BLaER1 treated with 17β-estradiol and CSF1 and Interleukin-3, amounts not matched to agents 10 nM and 100 nM (cell line): ENCODE data around the gene JAKMIP2.
"Not testable (repeated sequence)": the region's sequence is repeated elsewhere in the genome, so short reads cannot be mapped to it uniquely, and the experiment has no call there.

ENCODE experiments used
- H3K27ac ChIP-seq, 11 experiments: shearing (Covaris generic); formaldehyde crosslinking; 2 replicates each; pipeline ENCODE4 v1.8.1; 2022
- H3K27me3 ChIP-seq, 11 experiments: shearing (Covaris generic); formaldehyde crosslinking; 2 replicates each; pipeline ENCODE4 v1.8.1; 2022
- H3K36me3 ChIP-seq, 11 experiments: shearing (Covaris generic); formaldehyde crosslinking; 2 replicates each; pipeline ENCODE4 v1.8.1; 2022
- H3K4me1 ChIP-seq, 10 experiments: shearing (Covaris generic); formaldehyde crosslinking; 2 replicates each; pipeline ENCODE4 v1.8.1; 2022
- H3K4me2 ChIP-seq, 11 experiments: shearing (Covaris generic); formaldehyde crosslinking; 2 replicates each; pipeline ENCODE4 v1.8.1; 2022
- H3K4me3 ChIP-seq, 10 experiments: shearing (Covaris generic); formaldehyde crosslinking; 2 replicates each; pipeline ENCODE4 v1.8.1; 2022
- H3K9ac ChIP-seq, 11 experiments: shearing (Covaris generic); formaldehyde crosslinking; 2 replicates each; pipeline ENCODE4 v1.8.1; 2022
- H3K9me3 ChIP-seq, 11 experiments: shearing (Covaris generic); formaldehyde crosslinking; replicated peaks in 1 of 11; 2 replicates each; pipeline ENCODE4 v1.8.1; 2022
- H4K20me1 ChIP-seq, 11 experiments: shearing (Covaris generic); formaldehyde crosslinking; 2 replicates each; pipeline ENCODE4 v1.8.1; 2022
- Cebpa-rat ChIP-seq, 11 experiments: shearing (Covaris generic); IDR thresholded peaks; 2 replicates each; pipeline ENCODE4 v1.8.1; 2022

Gene JAKMIP2

DNA sequence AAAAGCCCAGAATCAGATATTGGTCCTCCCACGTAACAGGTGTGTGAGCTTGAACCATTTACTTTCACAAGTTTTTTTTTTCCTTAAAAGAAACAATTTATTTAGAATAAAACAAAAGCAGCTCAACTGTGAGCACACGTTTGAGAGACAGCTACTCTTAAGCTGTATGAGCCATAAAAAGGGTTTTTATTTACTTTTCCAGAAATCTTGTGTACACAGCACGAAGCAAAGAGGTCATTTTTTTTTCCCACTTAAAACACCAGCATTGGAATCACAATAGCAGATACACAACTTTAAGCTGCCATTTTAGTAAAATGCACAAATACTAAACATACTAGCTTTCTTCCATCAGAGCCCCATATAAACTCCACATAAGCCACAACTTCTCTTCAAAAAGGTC, 44.6 kb downstream of the JAKMIP2 start:
- H3K4me3 ChIP-seq, result no peak overlapping the region
- H3K9ac ChIP-seq, result no peak overlapping the region
- H3K27me3 ChIP-seq, result no peaks in the 10 kb centered on the region
- no peak overlapping the region for H3K4me2 ChIP-seq
- peaks cover 0 to 14% (median 7%) of the 10 kb centered on the region in 11 experiments; a peak in 7 of 22 replicates for H3K9me3 ChIP-seq
- H3K27ac ChIP-seq, result no peak overlapping the region
- no peak for TF ChIP-seq Cebpa-rat (IDR thresholded peaks at IDR 0.05)
- H4K20me1 ChIP-seq, result peaks cover 0 to 99% (median 7%) of the 10 kb centered on the region in 11 experiments; a peak in 8 of 22 replicates
- peaks cover 0 to 88% (median 0%) of the 10 kb centered on the region in 11 experiments; a peak in 8 of 22 replicates for H3K36me3 ChIP-seq
- H3K4me1 ChIP-seq, result peaks cover 8 to 61% (median 11%) of the 10 kb centered on the region in 10 experiments; a peak in 19 of 20 replicates

DNA sequence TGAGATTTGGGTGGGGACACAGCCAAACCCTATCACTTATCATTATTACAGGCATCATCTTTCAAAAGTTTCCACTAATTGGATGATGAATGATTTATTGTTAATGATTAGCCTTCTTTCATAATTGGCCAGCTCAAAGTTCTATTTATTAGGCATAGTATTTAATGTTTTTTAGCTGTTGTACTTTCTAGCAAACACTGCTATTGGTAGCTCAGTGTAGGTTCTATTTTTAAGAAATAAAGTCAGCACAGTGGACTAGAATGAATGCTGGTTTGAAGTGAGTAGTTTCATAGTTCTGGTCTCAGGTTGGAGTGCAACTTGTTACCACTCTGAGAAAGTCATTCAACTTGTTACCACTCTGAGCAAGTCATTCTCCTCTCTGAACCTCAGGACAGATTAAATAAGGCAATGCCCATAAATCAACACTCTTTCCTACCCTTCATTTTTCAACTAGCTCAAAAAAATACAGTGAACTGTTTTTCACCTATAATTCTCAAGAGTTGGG, 46.9 kb downstream of the JAKMIP2 start:
- H3K9me3 ChIP-seq, result peaks cover 0 to 14% (median 7%) of the 10 kb centered on the region in 11 experiments; a peak in 7 of 22 replicates
- no peak overlapping the region for H3K9ac ChIP-seq
- H4K20me1 ChIP-seq, result peaks cover 0 to 99% (median 7%) of the 10 kb centered on the region in 11 experiments; a peak in 8 of 22 replicates
- peak overlapping the region in 2 of 11 experiments; percentile 18 to 37; a peak in 1 of 22 replicates for H3K27ac ChIP-seq
- no peaks in the 10 kb centered on the region for H3K27me3 ChIP-seq
- H3K36me3 ChIP-seq, result peaks cover 0 to 92% (median 0%) of the 10 kb centered on the region in 11 experiments; a peak in 8 of 22 replicates
- H3K4me3 ChIP-seq, result no peak overlapping the region
- peaks cover 8 to 67% (median 11%) of the 10 kb centered on the region in 10 experiments; a peak in 19 of 20 replicates for H3K4me1 ChIP-seq
- TF ChIP-seq Cebpa-rat (IDR thresholded peaks at IDR 0.05), result no peak
- peak overlapping the region in 6 of 11 experiments; percentile 22 to 74 (median 51); a peak in 6 of 22 replicates for H3K4me2 ChIP-seq

DNA sequence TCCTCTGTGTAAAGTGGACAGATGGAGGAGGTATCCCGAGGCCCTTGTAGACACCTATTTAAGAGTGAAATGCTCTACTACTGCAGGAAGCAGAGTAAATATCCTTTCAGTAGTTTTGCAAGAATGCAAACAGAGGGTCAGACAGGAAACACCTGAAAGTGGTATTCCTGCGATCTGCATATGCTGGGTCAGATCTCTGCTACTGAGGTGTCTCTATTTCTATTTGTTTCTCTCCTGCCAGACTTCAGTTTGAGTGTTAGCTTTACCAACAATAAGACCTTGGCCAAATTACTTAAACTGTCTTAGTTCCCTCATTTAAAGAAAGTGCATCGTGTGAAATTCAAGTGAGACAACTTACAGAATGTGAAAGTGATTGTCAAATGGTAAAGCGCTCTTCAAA, 47.6 kb downstream of the JAKMIP2 start:
- H3K27me3 ChIP-seq, result no peaks in the 10 kb centered on the region
- no peak overlapping the region for H3K4me3 ChIP-seq
- peak overlapping the region in 8 of 11 experiments; percentile 39 to 74 (median 54); a peak in 16 of 22 replicates for H3K4me2 ChIP-seq

DNA sequence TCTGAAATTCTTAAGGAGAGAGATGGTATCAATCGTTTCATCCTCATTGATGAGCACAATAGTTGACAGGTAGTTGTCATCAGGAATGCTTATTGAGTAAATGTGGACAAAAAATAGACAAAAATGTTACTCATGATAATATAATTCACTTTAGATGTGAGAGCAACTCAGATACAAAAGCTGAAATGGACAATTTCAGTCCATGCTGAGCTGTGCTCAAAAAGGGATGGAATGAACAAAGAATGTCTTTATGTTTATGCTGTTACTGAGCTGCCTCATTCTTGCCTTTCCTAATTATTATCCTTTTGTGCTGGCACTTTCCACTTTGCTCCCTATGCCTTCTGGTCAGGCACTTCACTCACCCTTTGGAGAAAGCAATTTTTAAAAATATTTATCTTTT, 49.5 kb downstream of the JAKMIP2 start:
- TF ChIP-seq Cebpa-rat (IDR thresholded peaks at IDR 0.05), result no peak
- peaks cover 0 to 99% (median 0%) of the 10 kb centered on the region in 11 experiments; a peak in 6 of 22 replicates for H4K20me1 ChIP-seq
- H3K27ac ChIP-seq, result no peak overlapping the region
- peaks cover 8 to 56% (median 11%) of the 10 kb centered on the region in 10 experiments; a peak in 19 of 20 replicates for H3K4me1 ChIP-seq
- peaks cover 0 to 92% (median 0%) of the 10 kb centered on the region in 11 experiments; a peak in 6 of 22 replicates for H3K36me3 ChIP-seq
- H3K4me3 ChIP-seq, result no peak overlapping the region
- H3K27me3 ChIP-seq, result no peaks in the 10 kb centered on the region
- H3K4me2 ChIP-seq, result no peak overlapping the region
- H3K9me3 ChIP-seq, result peaks cover 0 to 14% (median 7%) of the 10 kb centered on the region in 11 experiments; a peak in 7 of 22 replicates
- no peak overlapping the region for H3K9ac ChIP-seq

More for the DNA sequence above, 47.6 kb downstream of the JAKMIP2 start:
- Histone ChIP-seq H3K9me3 (peaks cover 0 to 14% (median 7%) of the 10 kb centered on the region in 11 experiments; a peak in 7 of 22 replicates), H3K9ac (no peak overlapping the region), H3K27ac (peak overlapping the region in 4 of 11 experiments; percentile 18 to 37 (median 30); a peak in 3 of 22 replicates), H4K20me1 (peaks cover 0 to 99% (median 7%) of the 10 kb centered on the region in 11 experiments; a peak in 8 of 22 replicates), H3K36me3 (peaks cover 0 to 92% (median 0%) of the 10 kb centered on the region in 11 experiments; a peak in 8 of 22 replicates), H3K4me1 (peaks cover 8 to 67% (median 11%) of the 10 kb centered on the region in 10 experiments; a peak in 19 of 20 replicates)
- no peak for TF ChIP-seq Cebpa-rat (IDR thresholded peaks at IDR 0.05)

DNA sequence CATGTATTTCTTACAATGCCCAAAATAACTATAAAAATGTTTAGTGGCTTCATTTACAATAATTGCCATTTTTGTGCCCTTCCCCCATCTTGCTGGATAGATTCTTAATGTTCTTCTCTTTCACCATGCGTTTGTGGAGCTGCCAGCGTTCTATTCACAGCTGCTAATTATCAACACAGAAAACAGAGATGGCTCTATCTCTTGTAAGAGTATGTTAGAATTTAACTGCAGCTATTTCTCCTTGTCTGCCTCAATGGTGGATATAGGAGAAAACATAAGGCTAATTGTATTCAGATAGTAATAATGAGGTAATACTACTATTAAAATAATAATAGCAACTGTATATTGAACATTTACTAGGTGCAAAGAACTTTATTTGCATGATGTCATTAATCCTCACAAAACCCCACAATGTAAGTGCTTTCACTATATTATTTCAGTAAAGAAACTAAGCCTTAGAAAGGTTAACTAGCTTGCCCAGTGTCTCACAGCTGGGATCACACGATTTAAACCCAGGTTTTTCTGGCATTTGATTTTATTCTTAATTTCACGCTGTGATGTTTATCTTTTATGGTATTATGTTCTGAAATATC, 50.1 kb downstream of the JAKMIP2 start:
- no peak overlapping the region for H3K27ac ChIP-seq
- no peak for TF ChIP-seq Cebpa-rat (IDR thresholded peaks at IDR 0.05)
- peaks cover 0 to 14% (median 7%) of the 10 kb centered on the region in 11 experiments; a peak in 7 of 22 replicates for H3K9me3 ChIP-seq
- no peak overlapping the region for H3K4me2 ChIP-seq
- H3K9ac ChIP-seq, result no peak overlapping the region
- peaks cover 8 to 56% (median 11%) of the 10 kb centered on the region in 10 experiments; a peak in 19 of 20 replicates for H3K4me1 ChIP-seq
- peaks cover 0 to 99% (median 0%) of the 10 kb centered on the region in 11 experiments; a peak in 6 of 22 replicates for H4K20me1 ChIP-seq
- peaks cover 0 to 92% (median 0%) of the 10 kb centered on the region in 11 experiments; a peak in 6 of 22 replicates for H3K36me3 ChIP-seq
- H3K4me3 ChIP-seq, result no peak overlapping the region
- no peaks in the 10 kb centered on the region for H3K27me3 ChIP-seq

DNA sequence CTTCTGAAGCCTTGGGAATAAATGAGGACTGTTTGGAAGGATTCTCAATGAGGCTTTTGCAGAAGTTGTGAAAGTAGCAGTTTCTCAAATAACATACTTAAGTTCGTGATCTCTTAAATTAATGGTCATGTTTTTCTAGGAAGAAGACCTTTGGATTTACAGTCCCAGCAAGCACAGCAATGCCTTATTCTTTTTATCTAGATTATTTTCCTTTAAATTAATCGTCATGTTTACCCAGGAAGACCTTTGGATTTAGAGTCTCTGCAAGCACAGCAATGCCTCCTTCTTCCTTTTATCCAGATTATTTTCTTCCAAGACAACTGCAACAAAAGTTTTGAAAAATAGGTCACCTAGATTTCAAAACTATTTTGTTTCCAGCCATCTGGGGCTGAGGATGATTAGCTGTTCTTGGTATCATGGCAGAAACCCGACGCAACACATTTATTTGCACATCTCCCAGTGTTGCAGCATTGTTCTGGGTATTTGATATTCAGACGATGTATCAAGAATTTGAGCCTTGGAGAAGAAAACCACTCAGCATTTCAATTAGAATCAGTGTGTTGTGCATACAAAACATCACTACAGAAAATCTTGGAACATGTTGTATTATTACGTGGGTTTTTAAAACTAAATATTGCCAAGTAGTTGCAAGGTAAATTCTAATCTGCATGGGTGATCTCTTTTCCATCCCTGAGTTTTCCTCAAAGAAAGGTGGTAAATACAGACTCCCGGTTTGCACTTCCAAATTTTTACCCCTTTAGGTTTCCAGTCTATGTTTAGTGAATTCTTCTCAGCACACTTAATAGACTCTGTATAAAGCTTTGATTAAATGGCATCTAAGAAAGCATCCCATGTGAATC, 50.9 kb downstream of the JAKMIP2 start:
- Histone ChIP-seq H3K4me2 (no peak overlapping the region; a peak in 1 of 22 replicates), H3K27ac (no peak overlapping the region), H3K4me1 (peaks cover 8 to 60% (median 11%) of the 10 kb centered on the region in 10 experiments; a peak in 19 of 20 replicates), H3K36me3 (peaks cover 0 to 95% (median 0%) of the 10 kb centered on the region in 11 experiments; a peak in 9 of 22 replicates), H3K9me3 (peaks cover 0 to 14% (median 7%) of the 10 kb centered on the region in 11 experiments; a peak in 7 of 22 replicates), H3K9ac (no peak overlapping the region), H3K4me3 (no peak overlapping the region), H4K20me1 (peaks cover 0 to 99% (median 0%) of the 10 kb centered on the region in 11 experiments; a peak in 6 of 22 replicates), H3K27me3 (no peaks in the 10 kb centered on the region)
- no peak for TF ChIP-seq Cebpa-rat (IDR thresholded peaks at IDR 0.05)

DNA sequence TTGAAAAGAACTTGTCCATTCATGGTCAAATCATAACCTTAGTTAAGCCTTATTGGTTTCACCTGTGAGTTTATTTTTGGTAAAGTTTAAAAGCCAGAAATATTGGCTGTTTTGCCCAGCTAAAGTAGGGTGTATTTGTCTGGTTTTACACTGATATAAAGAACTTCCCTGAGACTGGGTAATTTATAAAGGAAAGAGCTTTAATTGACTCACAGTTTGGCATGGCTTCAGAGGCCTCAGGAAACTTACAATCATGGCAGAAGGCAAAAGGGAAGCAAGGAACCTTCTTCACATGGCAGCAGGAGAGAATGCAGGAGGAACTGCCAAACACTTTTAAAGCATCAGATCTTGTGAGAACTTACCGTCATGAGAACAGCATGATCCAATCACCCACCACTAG, 55.3 kb downstream of the JAKMIP2 start:
- no peak for TF ChIP-seq Cebpa-rat (IDR thresholded peaks at IDR 0.05)
- Histone ChIP-seq H3K4me3 (no peak overlapping the region), H3K9ac (no peak overlapping the region), H4K20me1 (peaks cover 0 to 100% (median 0%) of the 10 kb centered on the region in 11 experiments; a peak in 6 of 22 replicates), H3K27me3 (no peaks in the 10 kb centered on the region), H3K4me2 (no peak overlapping the region), H3K36me3 (peaks cover 0 to 100% (median 0%) of the 10 kb centered on the region in 11 experiments; a peak in 9 of 22 replicates), H3K27ac (no peak overlapping the region), H3K9me3 (peaks cover 0 to 6% (median 2%) of the 10 kb centered on the region in 11 experiments; a peak in 10 of 22 replicates), H3K4me1 (peaks cover 0 to 62% (median 0%) of the 10 kb centered on the region in 10 experiments; a peak in 4 of 20 replicates)

DNA sequence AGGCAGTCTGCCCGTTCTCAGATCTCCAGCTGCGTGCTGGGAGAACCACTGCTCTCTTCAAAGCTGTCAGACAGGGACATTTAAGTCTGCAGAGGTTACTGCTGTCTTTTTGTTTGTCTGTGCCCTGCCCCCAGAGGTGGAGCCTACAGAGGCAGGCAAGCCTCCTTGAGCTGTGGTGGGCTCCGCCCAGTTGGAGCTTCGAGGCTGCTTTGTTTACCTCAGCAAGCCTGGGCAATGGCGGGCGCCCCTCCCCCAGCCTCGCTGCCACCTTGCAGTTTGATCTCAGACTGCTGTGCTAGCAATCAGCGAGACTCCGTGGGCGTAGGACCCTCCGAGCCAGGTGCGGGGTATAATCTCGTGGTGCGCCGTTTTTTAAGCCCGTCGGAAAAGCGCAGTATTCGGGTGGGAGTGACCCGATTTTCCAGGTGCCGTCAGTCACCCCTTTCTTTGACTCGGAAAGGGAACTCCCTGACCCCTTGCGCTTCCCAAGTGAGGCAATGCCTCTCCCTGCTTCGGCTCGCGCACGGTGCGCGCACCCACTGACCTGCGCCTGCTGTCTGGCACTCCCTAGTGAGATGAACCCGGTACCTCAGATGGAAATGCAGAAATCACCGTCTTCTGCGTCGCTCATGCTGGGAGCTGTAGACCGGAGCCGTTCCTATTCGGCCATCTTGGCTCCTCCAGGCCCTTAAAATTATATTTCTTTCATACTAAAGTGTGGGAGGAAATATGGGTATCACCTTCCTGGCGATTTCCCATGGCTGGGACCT, 61.2 kb downstream of the JAKMIP2 start:
- not testable (repeated sequence) for H3K4me3 ChIP-seq, H3K9ac ChIP-seq, H3K4me2 ChIP-seq

More for the DNA sequence above, 61.2 kb downstream of the JAKMIP2 start:
- Histone ChIP-seq H3K4me1 (peaks cover 0 to 27% (median 0%) of the 10 kb centered on the region in 10 experiments; a peak in 3 of 20 replicates), H3K36me3 (peaks cover 0 to 51% (median under 1%) of the 10 kb centered on the region in 11 experiments; a peak in 9 of 22 replicates), H3K9me3 (peaks cover 0 to 14% (median 9%) of the 10 kb centered on the region in 11 experiments; a peak in 13 of 22 replicates), H4K20me1 (peaks cover 0 to 48% (median 0%) of the 10 kb centered on the region in 11 experiments; a peak in 5 of 22 replicates)
- H3K27ac ChIP-seq, H3K27me3 ChIP-seq: not testable (repeated sequence)
